ENCODE measurements around the gene KIAA1217.

The KIAA1217 gene

DNA sequence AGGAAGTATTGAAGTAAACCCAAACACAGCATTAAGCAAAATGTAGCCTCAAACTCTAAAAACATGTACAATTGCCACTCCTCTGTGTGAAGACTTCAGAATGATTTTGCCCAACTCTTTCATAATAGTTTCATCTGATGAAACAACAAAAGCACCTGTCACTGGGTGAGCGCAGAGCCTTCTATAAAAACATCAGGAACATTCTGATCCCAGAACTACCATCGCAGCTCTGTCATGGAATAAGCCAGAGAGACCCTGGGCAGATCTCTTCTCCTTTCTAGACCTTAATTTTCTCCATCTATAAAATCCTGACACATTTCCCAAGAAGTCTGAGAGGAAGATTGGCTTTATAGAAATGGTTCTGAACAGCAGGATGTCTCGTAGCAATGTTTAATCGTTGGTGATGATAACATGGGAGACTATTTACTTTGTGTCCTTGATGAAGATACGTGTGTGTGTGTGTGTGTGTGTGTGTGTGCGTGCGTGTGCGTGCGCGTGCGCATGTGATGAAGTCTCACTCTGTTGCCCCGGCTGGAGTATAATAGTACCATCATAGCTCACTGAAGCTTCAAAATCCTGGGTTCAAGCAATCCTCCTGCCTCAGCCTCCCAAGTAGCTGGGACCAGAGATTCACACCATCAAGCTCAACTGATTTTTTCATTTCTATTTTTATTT, 198.0 kb downstream of the KIAA1217 start:
- TF ChIP-seq, protein P1, sequence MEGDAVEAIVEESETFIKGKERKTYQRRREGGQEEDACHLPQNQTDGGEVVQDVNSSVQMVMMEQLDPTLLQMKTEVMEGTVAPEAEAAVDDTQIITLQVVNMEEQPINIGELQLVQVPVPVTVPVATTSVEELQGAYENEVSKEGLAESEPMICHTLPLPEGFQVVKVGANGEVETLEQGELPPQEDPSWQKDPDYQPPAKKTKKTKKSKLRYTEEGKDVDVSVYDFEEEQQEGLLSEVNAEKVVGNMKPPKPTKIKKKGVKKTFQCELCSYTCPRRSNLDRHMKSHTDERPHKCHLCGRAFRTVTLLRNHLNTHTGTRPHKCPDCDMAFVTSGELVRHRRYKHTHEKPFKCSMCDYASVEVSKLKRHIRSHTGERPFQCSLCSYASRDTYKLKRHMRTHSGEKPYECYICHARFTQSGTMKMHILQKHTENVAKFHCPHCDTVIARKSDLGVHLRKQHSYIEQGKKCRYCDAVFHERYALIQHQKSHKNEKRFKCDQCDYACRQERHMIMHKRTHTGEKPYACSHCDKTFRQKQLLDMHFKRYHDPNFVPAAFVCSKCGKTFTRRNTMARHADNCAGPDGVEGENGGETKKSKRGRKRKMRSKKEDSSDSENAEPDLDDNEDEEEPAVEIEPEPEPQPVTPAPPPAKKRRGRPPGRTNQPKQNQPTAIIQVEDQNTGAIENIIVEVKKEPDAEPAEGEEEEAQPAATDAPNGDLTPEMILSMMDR (IDR thresholded peaks at IDR 0.05; ENCODE audit: low read depth, low read length, poor library complexity, severe bottlenecking): no peak
- TF ChIP-seq EZH2phosphoT487 (IDR thresholded peaks at IDR 0.05; ENCODE audit: borderline replicate concordance, low read length): no peak
- H3F3A ChIP-seq (ENCODE audit: control insufficient read depth, insufficient read depth): no peaks in the 10 kb centered on the region
- H3K36me3 ChIP-seq (ENCODE audit: control insufficient read depth, low read length): no peaks in the 10 kb centered on the region
- H3K4me3 ChIP-seq (ENCODE audit: low read length): no peak overlapping the region
- peaks cover 8% of the 10 kb centered on the region for H3K4me1 ChIP-seq (ENCODE audit: control insufficient read depth, low read length)
- no peak overlapping the region for H3K4me2 ChIP-seq (ENCODE audit: low read length)
- no peaks in the 10 kb centered on the region for H4K20me1 ChIP-seq (ENCODE audit: control insufficient read depth, insufficient read depth, low read depth, low read length)
- no peaks in the 10 kb centered on the region for H3K9me2 ChIP-seq (replicated peaks; ENCODE audit: control insufficient read depth, low read length)
- H3K9me3 ChIP-seq (ENCODE audit: control insufficient read depth, insufficient read depth, low read length): no peaks in the 10 kb centered on the region
- no peaks in the 10 kb centered on the region for H3K79me2 ChIP-seq (ENCODE audit: control insufficient read depth, low read length)
- H3K27ac ChIP-seq (ENCODE audit: low read depth, low read length): no peak overlapping the region
- H3K27me3 ChIP-seq (ENCODE audit: control insufficient read depth, low read length): no peaks in the 10 kb centered on the region

DNA sequence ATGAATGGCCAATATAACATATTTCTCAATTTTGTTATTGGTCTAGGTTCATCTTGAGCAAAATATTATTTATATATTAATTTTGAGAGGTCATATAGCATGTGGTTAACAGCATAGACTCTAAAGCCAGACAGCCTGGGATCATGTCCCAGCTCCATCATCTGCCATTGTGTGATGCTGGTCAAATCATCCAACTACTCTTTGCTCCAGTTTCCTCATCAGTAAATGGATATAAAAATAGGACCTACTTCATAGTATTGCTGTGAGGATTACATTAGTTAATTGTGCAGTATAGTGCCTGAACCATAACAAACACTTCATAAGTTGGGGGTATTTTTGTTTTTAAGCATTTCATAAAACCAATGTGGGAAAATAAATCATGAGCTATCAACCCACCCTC, 199.0 kb downstream of the KIAA1217 start:
- Histone ChIP-seq H3K4me2 (ENCODE audit: low read length) (no peak overlapping the region), H4K20me1 (ENCODE audit: control insufficient read depth, insufficient read depth, low read depth, low read length) (no peaks in the 10 kb centered on the region), H3K36me3 (ENCODE audit: control insufficient read depth, low read length) (no peaks in the 10 kb centered on the region), H3K27me3 (ENCODE audit: control insufficient read depth, low read length) (no peaks in the 10 kb centered on the region), H3K9me2 (replicated peaks; ENCODE audit: control insufficient read depth, low read length) (no peaks in the 10 kb centered on the region), H3K9me3 (ENCODE audit: control insufficient read depth, insufficient read depth, low read length) (no peaks in the 10 kb centered on the region; the same call in 1 of the 2 replicates), H3K4me1 (ENCODE audit: control insufficient read depth, low read length) (peaks cover 8% of the 10 kb centered on the region), H3K79me2 (ENCODE audit: control insufficient read depth, low read length) (no peaks in the 10 kb centered on the region), H3K4me3 (ENCODE audit: low read length) (no peak overlapping the region), H3F3A (ENCODE audit: control insufficient read depth, insufficient read depth) (no peaks in the 10 kb centered on the region), H3K27ac (ENCODE audit: low read depth, low read length) (no peak overlapping the region)
- TF ChIP-seq, protein P1 (IDR thresholded peaks at IDR 0.05; ENCODE audit: low read depth, low read length, poor library complexity, severe bottlenecking): no peak
- TF ChIP-seq EZH2phosphoT487 (IDR thresholded peaks at IDR 0.05; ENCODE audit: borderline replicate concordance, low read length): no peak

DNA sequence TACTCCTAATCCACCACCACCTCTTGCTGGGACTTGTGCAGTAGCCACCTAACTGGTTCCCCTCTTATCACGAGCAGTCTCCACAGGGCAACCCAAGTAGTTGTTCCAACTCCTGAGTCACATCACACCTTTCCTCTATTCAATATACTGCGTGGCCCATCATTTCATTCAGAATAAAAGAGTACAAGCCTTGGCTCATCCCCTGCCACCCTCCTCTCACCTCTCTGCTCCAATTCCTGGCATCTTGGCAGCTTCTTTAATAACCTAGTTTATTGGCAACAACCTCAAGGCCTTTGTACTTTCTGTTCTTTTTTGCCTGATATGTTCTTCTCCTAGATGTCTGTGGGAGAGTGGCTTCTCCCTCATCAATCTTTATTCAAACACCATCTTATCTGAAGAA, 199.4 kb downstream of the KIAA1217 start:
- H3K9me3 ChIP-seq (ENCODE audit: control insufficient read depth, insufficient read depth, low read length): no peaks in the 10 kb centered on the region; the same call in 1 of the 2 replicates
- no peak overlapping the region for H3K27ac ChIP-seq (ENCODE audit: low read depth, low read length)
- H3K4me3 ChIP-seq (ENCODE audit: low read length): no peak overlapping the region
- H3F3A ChIP-seq (ENCODE audit: control insufficient read depth, insufficient read depth): no peaks in the 10 kb centered on the region
- no peaks in the 10 kb centered on the region for H3K79me2 ChIP-seq (ENCODE audit: control insufficient read depth, low read length)
- H3K4me1 ChIP-seq (ENCODE audit: control insufficient read depth, low read length): peaks cover 8% of the 10 kb centered on the region
- TF ChIP-seq EZH2phosphoT487 (IDR thresholded peaks at IDR 0.05; ENCODE audit: borderline replicate concordance, low read length): no peak
- TF ChIP-seq, protein P1 (IDR thresholded peaks at IDR 0.05; ENCODE audit: low read depth, low read length, poor library complexity, severe bottlenecking): no peak
- no peaks in the 10 kb centered on the region for H3K9me2 ChIP-seq (replicated peaks; ENCODE audit: control insufficient read depth, low read length)
- H4K20me1 ChIP-seq (ENCODE audit: control insufficient read depth, insufficient read depth, low read depth, low read length): no peaks in the 10 kb centered on the region
- H3K27me3 ChIP-seq (ENCODE audit: control insufficient read depth, low read length): no peaks in the 10 kb centered on the region
- no peak overlapping the region for H3K4me2 ChIP-seq (ENCODE audit: low read length)
- H3K36me3 ChIP-seq (ENCODE audit: control insufficient read depth, low read length): no peaks in the 10 kb centered on the region
